A172 (cell line): ENCODE results near the gene RASGRF1. TPM values are rescaled to one million over a fixed set of nuclear protein-coding genes. Genes with fewer than 3 reads are reported as not detected.

Source experiments
- DNase-seq: peaks from one replicate; pipeline ENCODE4 v3.0.0-alpha.2; 2015; ENCODE audit warnings: low spot score
- total RNA-seq: library from RNA; depleted of rRNA; stranded (reverse); fragments of >200 nt; shearing (Covaris generic); gene quantifications from 2 replicates; pipeline ENCODE4 v1.2.3, GENCODE V29; 2014

Gene RASGRF1
- total RNA-seq, 1 experiment from 2014 or later, result 1.2 TPM

DNA sequence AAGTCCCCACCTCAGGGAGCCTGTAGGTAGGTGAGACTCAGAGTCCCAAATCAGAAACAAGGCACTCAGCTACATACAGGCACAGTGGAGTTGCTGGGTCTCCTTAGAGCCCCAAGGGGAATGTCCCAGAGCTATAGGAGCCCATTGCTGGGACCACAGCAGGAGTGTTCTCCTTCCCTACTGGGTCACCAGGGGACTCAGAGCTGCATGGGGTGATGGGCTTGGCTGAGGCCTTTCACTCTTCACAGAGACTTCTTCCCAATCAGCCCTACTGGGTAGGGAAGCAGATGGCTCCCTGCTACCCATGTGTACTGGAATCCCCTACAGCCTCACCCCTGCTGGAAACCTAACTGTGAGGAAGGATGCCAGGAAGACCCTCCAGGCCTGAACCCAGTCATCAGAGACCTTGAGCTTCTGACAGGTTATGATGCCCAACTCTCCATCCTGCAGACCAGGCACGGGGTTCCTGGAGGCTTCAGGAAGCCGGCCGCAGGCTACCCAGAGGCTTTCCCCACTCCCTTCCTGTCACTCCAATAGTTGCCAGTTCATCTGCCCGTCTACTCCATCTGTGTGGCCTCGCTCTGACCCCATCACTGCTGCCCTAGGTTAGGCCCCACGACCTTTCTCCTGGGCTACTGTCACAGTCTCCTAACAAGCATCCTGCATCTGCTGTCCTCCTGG is 24.0 kb downstream of the RASGRF1 start:
- DNase-seq, result no peak

DNA sequence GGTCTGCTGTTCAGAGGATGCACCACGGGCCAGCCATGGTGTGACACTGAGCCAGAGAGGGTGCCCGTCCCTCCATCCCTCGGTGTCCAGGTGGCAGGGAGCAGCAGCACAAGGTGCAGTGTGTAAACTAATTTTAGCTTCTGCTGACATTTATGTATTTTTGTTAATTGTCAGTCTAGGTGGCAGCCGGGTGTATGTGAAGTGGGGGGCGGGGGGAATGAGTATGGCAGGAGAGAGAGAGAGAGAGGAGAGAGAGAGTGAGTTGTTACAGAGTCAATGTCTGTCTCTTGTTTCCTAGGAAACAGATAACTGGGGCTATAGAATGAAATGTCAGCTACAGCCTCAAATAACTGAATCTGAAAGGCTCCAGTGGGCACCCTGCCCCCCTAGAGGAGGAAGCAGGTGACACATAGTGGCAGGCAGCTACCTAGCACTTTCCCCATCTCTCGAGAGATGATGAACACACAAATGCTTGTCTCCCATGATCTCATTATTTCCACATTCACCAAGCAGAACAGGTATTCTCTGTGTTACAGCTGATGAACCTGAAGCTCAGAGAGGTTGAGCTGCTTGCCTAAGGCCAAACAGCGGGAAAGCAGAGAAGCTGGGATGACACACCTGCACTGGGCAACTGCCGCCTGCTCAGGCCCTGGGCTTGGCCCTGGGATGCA is 24.7 kb downstream of the RASGRF1 start:
- no peak for DNase-seq

DNA sequence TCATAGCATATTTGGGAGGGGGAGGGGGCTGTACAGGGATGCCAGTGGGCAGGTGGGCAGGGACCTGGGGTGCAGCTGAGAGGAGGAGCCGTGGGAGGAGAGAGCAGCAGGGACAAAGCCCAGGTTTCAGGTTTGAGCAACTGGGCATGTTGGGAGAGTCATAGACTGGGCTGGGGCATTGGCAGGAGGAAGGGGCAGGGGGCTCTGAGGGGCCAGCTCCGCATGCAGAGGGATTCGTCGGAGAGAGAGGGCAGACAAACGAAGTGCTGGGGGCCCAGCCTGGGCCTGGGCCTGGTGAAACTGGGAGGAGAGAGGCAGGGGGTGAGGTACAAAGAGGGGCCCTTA is 25.2 kb downstream of the RASGRF1 start:
- DNase-seq, result no peak

DNA sequence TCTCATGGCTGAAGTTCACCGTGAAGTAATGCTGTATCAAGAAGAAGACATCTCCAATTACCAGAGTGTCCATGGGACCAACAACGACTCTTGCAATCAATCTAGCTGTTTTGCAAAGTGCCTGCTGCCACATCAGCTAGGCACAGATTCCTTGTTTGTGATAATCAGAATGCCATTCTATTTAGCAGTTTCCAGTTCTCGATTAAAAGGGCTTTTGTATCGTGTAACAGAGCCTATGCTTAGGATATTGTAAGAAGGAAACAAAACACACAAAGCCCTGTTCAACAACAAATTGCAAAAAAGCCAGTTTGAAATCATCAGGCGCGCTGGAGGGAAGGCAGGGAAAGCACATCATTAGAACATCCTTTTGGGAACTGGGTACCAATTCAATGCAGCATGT is 26.1 kb downstream of the RASGRF1 start:
- DNase-seq, result no peak

DNA sequence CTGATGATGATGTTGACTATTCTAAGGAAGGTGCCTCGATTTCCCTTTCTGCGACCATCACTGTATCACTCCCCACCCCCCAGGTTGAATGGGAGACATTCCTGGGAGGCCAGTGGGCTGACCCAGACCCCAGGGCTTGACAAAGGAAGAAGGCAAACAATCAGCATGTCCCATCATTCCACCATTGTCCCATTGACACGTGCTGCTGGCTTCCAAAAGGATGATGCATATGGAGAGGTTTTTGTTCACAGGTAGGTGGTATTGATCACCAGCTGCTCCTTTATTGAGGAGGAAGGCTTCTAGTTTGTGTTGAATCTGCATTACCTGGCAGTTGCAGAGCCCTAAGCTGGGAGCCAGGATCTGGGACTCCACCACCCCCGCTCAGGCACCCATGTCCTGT is 30.4 kb downstream of the RASGRF1 start:
- no peak for DNase-seq

DNA sequence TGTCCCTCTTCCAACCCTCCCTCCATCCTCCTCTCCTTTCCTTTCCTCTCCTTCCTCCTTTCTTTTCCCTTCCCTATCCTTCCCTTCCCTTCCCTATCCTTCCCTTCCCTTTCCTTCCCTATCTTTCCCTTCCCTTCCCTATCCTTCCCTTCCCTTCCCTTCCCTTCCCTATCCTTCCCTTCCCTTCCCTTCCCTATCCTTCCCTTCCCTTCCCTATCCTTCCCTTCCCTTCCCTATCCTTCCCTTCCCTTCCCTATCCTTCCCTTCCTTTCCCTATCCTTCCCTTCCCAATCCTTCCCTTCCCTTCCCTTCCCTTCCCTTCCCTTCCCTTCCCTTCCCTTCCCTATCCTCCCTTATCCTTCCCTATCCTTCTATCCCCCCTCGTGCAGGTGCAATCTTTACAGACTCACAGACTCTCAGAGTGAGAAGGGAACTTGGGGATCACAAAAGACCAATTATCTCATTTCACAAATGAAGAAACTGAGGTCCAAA is 31.5 kb downstream of the RASGRF1 start:
- no peak for DNase-seq

DNA sequence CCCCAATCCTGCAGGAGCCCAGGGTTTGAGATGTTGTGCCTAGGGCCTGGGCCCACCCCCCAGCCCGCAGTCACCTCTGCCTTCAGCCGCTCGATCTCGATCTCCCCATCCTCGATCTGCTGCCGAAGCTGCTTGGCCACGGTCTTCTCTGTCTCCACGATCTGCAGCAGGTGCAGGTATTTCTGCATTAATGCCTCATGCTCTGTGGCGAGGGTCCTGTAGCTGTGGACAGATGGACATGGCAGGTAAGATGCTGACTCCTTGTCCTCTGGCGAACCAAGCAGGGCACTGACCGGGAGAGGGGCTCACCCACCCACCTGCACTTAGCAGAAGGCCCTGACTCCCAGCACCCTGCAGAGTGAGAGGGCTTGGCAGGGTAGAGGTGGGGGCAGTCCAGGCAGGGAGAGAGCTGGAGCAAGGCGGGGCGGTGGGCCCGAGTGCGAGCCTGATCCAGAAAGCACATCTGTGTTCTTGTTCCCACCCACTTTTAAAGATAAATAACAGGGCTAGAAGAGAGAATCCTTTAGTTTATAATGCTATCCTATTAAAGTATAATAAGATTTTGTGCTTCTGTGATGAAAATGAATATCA is 32.2 kb downstream of the RASGRF1 start:
- no peak for DNase-seq

DNA sequence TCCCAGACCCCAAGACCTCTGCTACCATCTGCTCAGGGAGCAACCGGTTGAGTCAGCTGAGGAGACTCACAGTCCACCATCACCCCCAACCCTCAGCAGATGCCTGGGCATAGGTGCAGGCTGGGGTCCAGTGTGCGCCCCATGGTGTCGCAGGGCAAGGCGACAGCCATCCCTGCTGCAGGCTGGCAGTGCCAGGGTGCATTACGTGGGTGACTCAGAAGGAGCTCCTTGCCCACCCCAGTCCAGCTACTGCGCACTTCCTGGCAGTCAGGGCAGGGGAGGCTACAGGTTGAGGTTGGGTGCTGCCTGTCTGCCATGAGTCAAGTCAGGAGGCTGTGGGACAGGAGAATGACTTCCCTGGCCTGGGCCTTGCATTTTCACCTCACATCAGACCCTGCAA is 33.5 kb downstream of the RASGRF1 start:
- no peak for DNase-seq

DNA sequence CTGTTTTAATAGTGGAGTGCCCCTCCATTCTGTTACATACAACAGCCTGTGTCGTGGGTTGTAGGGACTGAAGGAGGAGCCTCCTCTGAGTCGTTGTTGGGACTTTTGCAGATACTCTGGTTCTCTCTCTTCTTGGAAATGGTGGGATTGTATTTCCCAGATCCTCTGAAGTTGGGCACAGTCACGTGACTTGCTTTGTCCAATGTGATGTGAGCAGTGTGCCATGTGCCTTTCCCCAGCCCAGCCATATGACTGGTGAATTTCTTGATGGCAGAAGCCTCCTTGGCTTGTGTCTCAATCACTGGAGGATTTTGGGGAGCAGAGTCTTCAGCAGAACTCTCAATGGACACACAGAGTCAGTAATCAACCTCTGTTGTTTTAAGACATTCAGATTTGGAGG is 36.2 kb downstream of the RASGRF1 start:
- no peak for DNase-seq

DNA sequence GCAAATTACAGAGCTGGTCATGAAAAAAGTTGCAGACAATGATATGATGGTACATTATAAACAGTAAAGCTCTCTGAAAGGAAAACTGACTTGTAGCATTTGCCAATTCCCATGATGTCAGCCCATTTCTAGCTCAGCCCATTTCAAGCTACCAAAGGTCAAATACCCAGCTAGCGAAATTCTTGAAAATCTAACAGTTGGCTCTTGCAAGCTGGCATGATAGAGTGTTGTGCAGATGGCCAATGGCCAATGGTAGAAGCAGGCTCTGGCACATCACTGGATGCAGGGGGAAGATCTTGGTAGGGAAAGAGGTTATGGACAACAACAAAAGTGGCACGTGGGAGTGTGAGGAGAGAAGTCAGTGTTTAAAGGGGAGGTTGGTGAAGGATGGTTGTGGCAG is 36.7 kb downstream of the RASGRF1 start:
- no peak for DNase-seq

DNA sequence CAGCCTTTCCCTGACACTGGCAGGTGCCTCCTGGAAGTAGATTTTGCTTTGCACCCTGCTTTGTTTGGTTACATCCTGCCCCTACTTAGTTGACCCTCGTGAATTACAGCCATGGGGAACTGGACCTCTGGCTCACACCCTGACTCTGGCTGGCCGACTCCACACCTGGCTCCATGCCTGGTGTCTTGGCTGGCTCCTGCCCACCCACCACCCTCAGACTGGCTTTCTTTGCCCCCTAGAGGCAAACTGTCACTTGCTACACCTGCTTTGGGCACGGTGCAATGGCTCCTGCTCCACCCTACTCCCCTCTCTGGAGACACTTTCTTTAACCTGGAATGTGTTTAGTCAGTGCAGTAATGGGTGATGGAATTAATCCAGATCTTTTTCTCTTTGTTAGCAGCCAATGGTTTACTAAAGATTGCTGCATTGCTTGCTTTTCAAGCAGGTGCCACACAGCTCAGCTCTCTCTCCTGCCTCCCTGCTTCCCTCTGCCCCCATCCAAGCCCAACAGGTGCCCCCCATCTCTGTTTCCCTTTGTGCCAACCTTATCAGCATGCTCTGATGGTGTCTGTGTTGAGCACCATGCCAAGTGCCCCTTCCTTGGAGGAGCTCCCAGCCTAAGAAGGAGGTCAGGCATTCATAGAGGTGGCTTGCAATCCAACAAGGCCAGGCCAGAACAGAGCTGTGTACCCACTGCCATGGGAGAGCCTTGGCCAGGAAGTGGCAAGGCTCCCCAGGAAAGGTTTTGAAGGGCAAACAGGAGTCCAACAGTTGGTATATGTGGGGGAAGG is 38.4 kb downstream of the RASGRF1 start:
- no peak for DNase-seq

DNA sequence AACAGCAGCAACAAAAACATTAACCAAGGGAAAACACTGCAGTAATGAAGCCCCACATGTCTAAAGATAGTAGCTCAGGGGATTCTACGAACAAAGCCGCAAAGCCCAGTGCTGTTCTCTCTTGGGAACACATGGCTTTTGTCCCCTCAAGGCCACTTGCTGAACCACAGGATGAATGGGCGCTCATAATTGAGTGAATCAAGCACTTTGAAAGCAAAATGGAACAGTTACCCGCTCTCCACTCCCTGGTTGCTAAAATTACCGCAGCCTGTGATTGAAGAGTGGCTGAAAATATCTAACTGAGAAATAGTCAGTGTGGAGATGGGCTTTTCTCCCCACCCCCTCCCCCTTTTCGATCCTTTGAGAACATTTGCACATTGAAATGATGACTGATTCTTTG is 39.6 kb downstream of the RASGRF1 start:
- DNase-seq, result no peak

DNA sequence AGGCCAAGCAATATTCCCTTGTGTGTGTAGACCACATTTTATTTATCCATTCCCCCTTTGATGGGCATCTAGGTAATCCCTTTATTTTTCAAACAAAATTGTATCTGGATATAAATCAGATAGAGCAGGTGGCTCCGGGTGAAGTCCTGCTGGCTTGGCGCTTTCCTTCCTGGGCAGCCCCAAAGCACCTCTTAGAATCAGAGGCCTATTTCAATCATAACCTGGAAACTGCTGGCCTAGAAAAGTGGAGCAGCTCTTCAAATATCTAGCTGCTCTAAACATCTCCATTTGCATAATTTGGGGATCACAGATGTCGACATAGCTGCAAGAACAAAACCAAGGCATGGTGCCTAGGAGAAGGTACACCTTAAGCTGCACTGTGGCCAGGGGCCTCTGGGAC is 40.2 kb downstream of the RASGRF1 start:
- DNase-seq, result no peak

DNA sequence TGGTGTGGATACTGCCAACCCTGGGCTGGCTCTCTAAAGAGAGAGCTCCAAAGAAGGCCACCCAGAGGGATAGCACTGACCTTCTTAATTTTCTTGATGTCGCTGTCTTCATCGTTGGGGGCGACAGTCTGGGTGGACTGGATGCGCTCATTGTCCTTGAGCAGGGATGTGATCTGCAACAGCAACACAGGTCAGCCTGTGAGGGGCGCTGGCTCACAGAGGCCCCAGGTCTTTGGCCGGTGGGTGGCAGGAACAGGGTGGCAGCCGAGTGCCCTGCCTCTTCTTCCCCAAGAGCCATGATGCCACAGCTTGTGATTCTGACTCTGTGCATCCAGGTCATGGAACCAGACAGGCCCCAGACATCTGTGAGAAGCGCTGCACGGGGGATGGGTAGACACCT is 41.2 kb downstream of the RASGRF1 start:
- DNase-seq, result no peak

DNA sequence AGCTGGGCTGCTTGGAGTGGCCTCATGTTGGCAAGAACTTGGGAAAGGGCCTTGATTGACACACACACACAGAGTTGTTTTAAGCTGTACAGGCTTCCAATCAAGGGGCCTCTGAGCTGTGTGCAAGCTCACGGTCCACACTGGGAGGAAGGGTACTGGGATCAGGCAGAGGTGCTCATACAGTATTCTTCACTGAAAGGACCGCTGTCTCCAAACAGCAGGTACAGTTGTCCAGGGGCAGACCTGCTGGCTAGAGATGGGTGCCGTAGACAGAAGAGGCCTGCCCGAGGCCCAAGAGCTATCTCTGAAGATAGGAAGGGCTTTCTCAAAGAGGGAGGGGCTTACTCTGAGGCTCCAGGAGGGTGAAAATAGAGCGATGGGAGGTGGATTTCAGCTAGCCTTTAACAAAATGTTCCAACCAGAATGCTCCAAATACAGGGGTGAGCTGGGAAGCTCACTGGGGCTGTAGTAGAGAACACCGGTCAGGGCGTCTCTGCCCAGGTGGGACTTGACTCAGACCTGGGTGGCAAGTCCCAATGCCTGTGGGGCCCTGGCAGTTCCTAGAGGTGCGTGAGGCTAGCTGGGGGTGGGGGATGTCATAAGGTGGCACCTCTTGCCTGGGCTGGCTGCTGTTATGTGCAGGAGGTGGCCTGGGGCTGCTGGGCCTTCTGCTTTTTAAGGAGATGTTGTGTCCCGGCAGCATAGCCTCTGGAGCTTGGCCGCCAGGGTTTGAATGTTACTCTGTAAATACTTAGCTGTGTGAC is 42.7 kb downstream of the RASGRF1 start:
- DNase-seq, result no peak

DNA sequence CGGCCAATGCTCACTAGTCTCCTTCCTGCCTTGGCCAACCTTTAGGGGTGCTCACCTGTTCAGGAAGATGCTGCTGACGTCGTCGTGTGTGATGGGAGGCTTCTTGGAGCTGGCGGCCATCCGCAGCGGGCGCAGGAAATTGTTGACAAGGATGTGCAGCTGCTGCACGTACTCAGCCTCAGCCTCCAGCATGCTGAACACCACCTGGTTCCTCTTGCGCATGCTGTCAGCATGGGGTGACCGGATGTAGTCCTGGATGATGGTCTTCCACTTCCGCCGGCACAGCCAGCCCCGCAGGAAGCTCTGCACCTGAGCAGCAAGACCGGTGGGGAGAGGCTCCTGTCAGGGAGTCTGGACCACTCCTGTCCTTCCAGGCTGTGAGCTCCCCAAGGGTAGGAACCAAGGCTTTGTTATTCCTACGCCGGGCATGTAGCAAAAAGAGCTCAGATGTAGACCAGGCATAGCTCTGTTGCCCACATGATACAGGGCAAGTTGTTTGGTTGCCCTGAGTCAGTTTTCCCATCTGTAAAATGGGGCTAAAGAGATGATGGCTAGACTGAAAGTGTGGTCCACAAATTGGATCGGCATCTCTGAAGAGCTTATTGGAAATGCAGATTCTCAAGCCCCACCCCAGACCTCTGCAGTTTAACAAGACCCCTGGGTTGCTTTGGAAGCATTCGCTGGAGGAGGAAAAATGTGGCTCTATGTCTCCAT is 43.7 kb downstream of the RASGRF1 start:
- no peak for DNase-seq

DNA sequence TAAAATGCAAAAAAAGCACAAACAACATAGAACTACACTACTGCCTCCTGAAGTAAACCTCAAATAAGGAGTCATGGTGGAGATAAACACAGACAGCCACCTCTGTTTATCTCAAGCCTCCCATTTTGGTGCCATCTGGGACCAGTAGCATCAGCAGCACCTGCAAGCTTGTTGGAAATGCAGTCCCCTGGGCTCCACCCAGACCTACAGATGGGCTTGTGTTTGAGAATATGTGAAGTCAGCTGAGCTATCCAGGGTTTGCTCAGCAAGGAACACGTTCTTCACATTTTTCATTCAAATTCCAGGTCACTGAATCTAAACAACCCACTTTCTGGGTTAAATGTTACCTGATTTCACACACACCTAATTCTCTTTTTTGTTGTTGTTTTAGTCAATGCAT is 45.5 kb downstream of the RASGRF1 start:
- DNase-seq, result no peak

DNA sequence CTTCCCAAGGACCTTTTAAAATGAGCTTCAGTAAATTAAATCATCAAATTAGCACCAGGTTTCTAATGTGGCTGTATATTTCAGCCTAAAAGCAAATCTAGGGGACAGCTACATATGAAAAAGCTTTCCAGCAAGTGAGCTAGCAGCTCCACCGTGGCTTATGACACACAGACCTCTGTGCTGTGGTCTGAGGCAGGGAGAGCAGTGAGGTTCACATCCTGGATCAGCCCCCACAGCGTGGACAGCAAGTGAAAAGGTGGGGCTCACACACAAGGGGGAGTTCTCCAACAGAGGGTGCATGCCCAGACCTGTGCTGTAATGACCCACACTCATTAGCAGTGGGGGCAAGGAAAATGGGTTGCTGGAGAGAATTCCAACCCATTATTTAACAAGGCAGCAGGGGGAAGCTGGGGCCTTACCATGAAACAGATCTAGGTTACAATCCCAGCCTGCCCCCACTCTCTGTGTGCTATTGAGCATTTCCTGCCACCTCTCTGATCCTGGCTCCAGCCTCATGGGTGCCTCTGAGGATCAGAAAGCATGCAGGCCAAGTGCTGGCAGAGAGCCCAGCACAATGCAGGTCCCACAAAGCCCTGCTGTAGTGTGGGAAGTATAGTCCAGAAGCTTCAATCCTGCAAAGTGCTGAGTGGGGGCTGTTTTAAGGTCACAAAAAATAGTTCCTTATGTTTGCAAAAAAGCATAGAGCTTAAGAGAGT is 48.2 kb downstream of the RASGRF1 start:
- DNase-seq, result no peak

DNA sequence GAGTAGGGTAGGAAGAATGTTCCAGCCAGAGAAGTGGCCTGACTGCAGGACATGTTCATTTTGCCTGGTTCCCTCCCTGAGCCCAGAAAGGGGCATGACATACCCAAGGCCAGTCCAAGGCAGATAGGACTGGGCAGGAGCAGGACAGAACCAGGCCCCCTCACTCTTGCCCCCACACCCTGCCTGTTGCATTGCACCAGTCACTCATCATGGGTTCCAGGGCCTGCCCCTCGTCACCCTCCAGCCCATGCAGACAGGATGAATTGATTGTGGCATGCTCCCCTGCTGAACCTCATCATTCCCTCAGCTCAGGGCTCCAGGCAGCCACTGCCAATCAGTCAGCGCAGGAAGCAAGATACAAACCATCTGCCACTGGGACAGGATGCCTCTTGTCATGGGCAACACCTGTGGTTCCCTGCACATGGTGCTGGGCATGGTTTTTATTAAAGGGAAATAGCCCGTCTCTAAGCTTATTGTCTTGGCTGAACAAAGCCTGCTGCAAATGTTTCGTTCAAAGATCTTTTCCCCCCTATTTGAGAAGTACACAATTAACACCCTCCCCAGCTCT is 48.9 kb downstream of the RASGRF1 start:
- DNase-seq, result no peak

DNA sequence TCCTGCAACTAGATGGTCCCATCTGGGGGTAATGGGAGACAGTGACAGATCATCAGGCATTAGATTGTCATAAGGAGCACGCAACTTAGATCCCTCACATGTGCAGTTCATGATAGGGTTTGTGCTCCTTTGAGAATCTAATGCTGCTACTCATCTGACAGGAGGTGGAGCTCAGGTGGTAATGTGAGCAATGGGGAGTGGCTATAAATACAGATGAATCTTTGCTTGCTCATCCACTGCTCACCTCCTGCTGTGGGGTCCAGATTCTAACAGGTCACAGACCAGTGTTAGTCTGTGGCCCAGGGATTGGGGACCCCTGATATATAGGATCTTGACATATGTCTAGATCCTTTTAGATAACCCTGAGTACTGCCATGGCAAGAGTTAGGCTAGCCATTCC is 52.7 kb downstream of the RASGRF1 start:
- DNase-seq, result peak; percentile 17
